Neural progenitor cell (in vitro differentiated cells): Measurements from ENCODE around the gene ERBIN.

Experiments used
- EZH2 ChIP-seq: fragments of 200-600 bp; sonication (generic); IDR thresholded peaks from 2 replicates; pipeline ENCODE4 v1.6.1; 2017; ENCODE audit warnings: antibody characterized with exemption, mild to moderate bottlenecking, moderate library complexity
- EZH2phosphoT487 ChIP-seq: fragments of 200-600 bp; sonication (generic); IDR thresholded peaks from 2 replicates; pipeline ENCODE4 v1.6.1; 2017; ENCODE audit warnings: antibody characterized with exemption
- TF ChIP-seq, protein P1 (sequence below): fragments of 200-600 bp; sonication (generic); IDR thresholded peaks from 2 replicates; pipeline ENCODE4 v1.5.1; 2017; ENCODE audit warnings: antibody characterized with exemption, mild to moderate bottlenecking

- TF ChIP-seq, protein P1, sequence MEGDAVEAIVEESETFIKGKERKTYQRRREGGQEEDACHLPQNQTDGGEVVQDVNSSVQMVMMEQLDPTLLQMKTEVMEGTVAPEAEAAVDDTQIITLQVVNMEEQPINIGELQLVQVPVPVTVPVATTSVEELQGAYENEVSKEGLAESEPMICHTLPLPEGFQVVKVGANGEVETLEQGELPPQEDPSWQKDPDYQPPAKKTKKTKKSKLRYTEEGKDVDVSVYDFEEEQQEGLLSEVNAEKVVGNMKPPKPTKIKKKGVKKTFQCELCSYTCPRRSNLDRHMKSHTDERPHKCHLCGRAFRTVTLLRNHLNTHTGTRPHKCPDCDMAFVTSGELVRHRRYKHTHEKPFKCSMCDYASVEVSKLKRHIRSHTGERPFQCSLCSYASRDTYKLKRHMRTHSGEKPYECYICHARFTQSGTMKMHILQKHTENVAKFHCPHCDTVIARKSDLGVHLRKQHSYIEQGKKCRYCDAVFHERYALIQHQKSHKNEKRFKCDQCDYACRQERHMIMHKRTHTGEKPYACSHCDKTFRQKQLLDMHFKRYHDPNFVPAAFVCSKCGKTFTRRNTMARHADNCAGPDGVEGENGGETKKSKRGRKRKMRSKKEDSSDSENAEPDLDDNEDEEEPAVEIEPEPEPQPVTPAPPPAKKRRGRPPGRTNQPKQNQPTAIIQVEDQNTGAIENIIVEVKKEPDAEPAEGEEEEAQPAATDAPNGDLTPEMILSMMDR = no peak
- TF ChIP-seq EZH2 (no peak), EZH2phosphoT487 (no peak)
These were observed 163.0 kb downstream of the ERBIN start for GRCh38 chr5:66089384-66089783.
